K562 (cell line): ENCODE results near the gene RBM19. TPM values are rescaled to one million over a fixed set of nuclear protein-coding genes. Genes with fewer than 3 reads are reported as not detected.

Experiments used
- ATAC-seq: fragments of 200-7000 bp; cut with Tn5 transposase; 3 replicates; pipeline ENCODE4 v1.9.1; 2020; ENCODE audit warnings: moderate library complexity
- BruUV-seq: library from RNA; stranded (reverse); fragments of 400-500 nt; replicated peaks from 2 replicates; lab custom pipeline; 2021; lab: Mats Ljungman, UMichigan
- CTCF ChIA-PET: fragments of 300-600 bp; formaldehyde crosslinking; extraction: SDS; loops from one replicate; lab custom pipeline; 2021; ENCODE audit warnings: low intra/inter-chr PET ratio; lab: Yijun Ruan, JAX
- POLR2A ChIA-PET: fragments of 300-600, 350-650 bp; sonication (Branson Sonifier 250); formaldehyde crosslinking; extraction: SDS; loops from one replicate; lab custom pipeline; 2021; ENCODE audit warnings: antibody characterized with exemption, inconsistent platforms; lab: Yijun Ruan, JAX
- DNase-seq, 4 experiments: peaks; one replicate each; pipeline versions ENCODE4 v3.0.0 to v3.0.0-alpha.2; 2011 to 2018; ENCODE audit warnings: low spot score in 3 of 4, mixed read lengths in 3 of 4; ENCODE audit errors: extremely low read depth in 1 of 4
- FAIRE-seq: peaks from 2 replicates; lab custom pipeline; 2011; peaks lifted over from hg19 to GRCh38; lab: Jason Lieb, UNC
- H2AFZ ChIP-seq: 2 replicates; pipeline ENCODE4 v1.6.0; 2011; ENCODE audit warnings: low read depth, low read length, control low read depth, inconsistent platforms
- H3K27ac ChIP-seq: fragments of 200-600 bp; 3 replicates; pipeline ENCODE4 v1.8.0; 2011; ENCODE audit warnings: low read depth, mild to moderate bottlenecking, control low read depth, inconsistent platforms, low read length, moderate library complexity, mixed read lengths; ENCODE audit errors: extremely low read depth
- H3K27me3 ChIP-seq, 2 experiments: fragments of 300-600 bp in 1 of 2; 2 replicates in 1 of 2; 3 replicates in 1 of 2; pipeline versions ENCODE4 v1.6.0 to v1.8.0; 2011; ENCODE audit warnings: inconsistent platforms in 2 of 2, low read length in 2 of 2, mild to moderate bottlenecking in 1 of 2, mixed read lengths in 1 of 2, moderate library complexity in 1 of 2; ENCODE audit not compliant: control insufficient read depth in 2 of 2, insufficient read depth in 2 of 2
- H3K36me3 ChIP-seq: fragments of 300-600 bp; 3 replicates; pipeline ENCODE4 v1.8.0; 2011; ENCODE audit warnings: mild to moderate bottlenecking, low read length, inconsistent platforms; ENCODE audit not compliant: control insufficient read depth, insufficient read depth
- H3K4me1 ChIP-seq, 2 experiments: fragments of 200-600 bp in 1 of 2; replicated peaks in 1 of 2; 2 replicates in 1 of 2; 3 replicates in 1 of 2; pipeline versions ENCODE4 v1.5.1 to v1.8.0; 2011; ENCODE audit warnings: inconsistent platforms in 2 of 2, low read length in 2 of 2, mild to moderate bottlenecking in 1 of 2, mixed read lengths in 1 of 2, moderate library complexity in 1 of 2; ENCODE audit not compliant: control insufficient read depth in 2 of 2, insufficient read depth in 2 of 2
- H3K4me2 ChIP-seq: 2 replicates; pipeline ENCODE4 v1.6.1; 2011; ENCODE audit warnings: low read length, control low read depth, inconsistent platforms, mixed read lengths; ENCODE audit not compliant: insufficient read depth
- H3K4me3 ChIP-seq: fragments of 200-600 bp; sonication (generic), shearing (Covaris generic); 2 replicates; pipeline ENCODE4 v1.5.1; 2016; ENCODE audit warnings: control low read depth, inconsistent platforms
- H3K79me2 ChIP-seq: fragments of 200-600 bp; 3 replicates; pipeline ENCODE4 v1.8.0; 2011; ENCODE audit warnings: low read length, inconsistent platforms; ENCODE audit not compliant: control insufficient read depth, insufficient read depth
- H3K9ac ChIP-seq, 2 experiments: 2 replicates each; pipeline versions ENCODE4 v1.6.0 to v1.6.1; 2011; ENCODE audit warnings: low read depth in 2 of 2, low read length in 2 of 2, control low read depth in 1 of 2, inconsistent platforms in 1 of 2, mild to moderate bottlenecking in 1 of 2, mixed read lengths in 1 of 2; ENCODE audit not compliant: insufficient read depth in 1 of 2
- H3K9me1 ChIP-seq: one replicate; pipeline ENCODE4 v1.6.0; 2011; ENCODE audit warnings: inconsistent platforms, mild to moderate bottlenecking, low read length, moderate library complexity; ENCODE audit not compliant: control insufficient read depth, insufficient read depth
- H3K9me3 ChIP-seq: replicated peaks from 2 replicates; pipeline ENCODE4 v1.5.1; 2011; ENCODE audit warnings: low read depth, low read length, inconsistent platforms; ENCODE audit not compliant: control insufficient read depth, insufficient read depth
- H4K20me1 ChIP-seq: replicated peaks from 2 replicates; pipeline ENCODE4 v1.6.1; 2011; ENCODE audit warnings: low read length, inconsistent platforms, mixed read lengths; ENCODE audit not compliant: control insufficient read depth, insufficient read depth
- CHD4 ChIP-seq: fragments of 200-600 bp; sonication (generic); IDR thresholded peaks from 3 replicates; pipeline ENCODE4 v1.6.1; 2012; ENCODE audit warnings: low read depth, mild to moderate bottlenecking, mixed read lengths, low read length, inconsistent platforms; ENCODE audit not compliant: insufficient read depth, insufficient replicate concordance, poor library complexity, severe bottlenecking
- CTCF ChIP-seq, 3 experiments: IDR thresholded peaks in 2 of 3; conservative IDR thresholded peaks in 1 of 3; 2 replicates each; pipeline ENCODE4 v1.5.1; 2011 to 2012; ENCODE audit warnings: low read length in 3 of 3, mild to moderate bottlenecking in 3 of 3, control low read depth in 2 of 3, improper control_type of control experiment in 1 of 3, inconsistent platforms in 1 of 3, low read depth in 1 of 3, mixed read lengths in 1 of 3, moderate library complexity in 1 of 3; ENCODE audit not compliant: insufficient read depth in 2 of 3
- ETS2 ChIP-seq: IDR thresholded peaks from 2 replicates; pipeline ENCODE4 v1.6.1; 2016; ENCODE audit warnings: borderline replicate concordance, missing genetic modification characterization, mild to moderate bottlenecking, moderate library complexity, missing compliant biosample characterization; ENCODE audit not compliant: poor library complexity, severe bottlenecking
- GABPA ChIP-seq: fragments of 200-800 bp; sonication (Bioruptor generic); conservative IDR thresholded peaks from 2 replicates; pipeline ENCODE4 v1.6.1; 2016; ENCODE audit warnings: low read depth, missing genetic modification characterization, missing compliant biosample characterization
- HMG20B ChIP-seq: fragments of 250-450 bp; sonication (Bioruptor Pico); IDR thresholded peaks from 2 replicates; pipeline ENCODE4 v1.5.0; 2021; ENCODE audit warnings: mild to moderate bottlenecking
- HNRNPK ChIP-seq: fragments of 200-400 bp; formaldehyde crosslinking; IDR thresholded peaks from one replicate; pipeline ENCODE4 v1.6.1; 2018; ENCODE audit warnings: mild to moderate bottlenecking, low read depth, low read length; ENCODE audit not compliant: poor library complexity, severe bottlenecking
- ILK ChIP-seq: fragments of 450-650 bp; IDR thresholded peaks from 2 replicates; pipeline ENCODE4 v1.6.1; 2016; ENCODE audit warnings: missing genetic modification characterization, low read depth, mild to moderate bottlenecking, missing compliant biosample characterization, moderate library complexity, borderline replicate concordance
- MTA2 ChIP-seq: fragments of 450-650 bp; IDR thresholded peaks from 2 replicates; pipeline ENCODE4 v1.6.1; 2016; ENCODE audit warnings: low read depth
- RAD21 ChIP-seq, 2 experiments: fragments of 250-450 bp in 1 of 2; fragments of 450-650 bp in 1 of 2; sonication (Bioruptor Pico) in 1 of 2; formaldehyde crosslinking in 1 of 2; IDR thresholded peaks in 1 of 2; conservative IDR thresholded peaks in 1 of 2; 2 replicates each; pipeline versions ENCODE4 v1.4.0 to v1.8.0; 2020 to 2022; ENCODE audit warnings: mild to moderate bottlenecking in 2 of 2, moderate library complexity in 1 of 2
- SMAD1 ChIP-seq: fragments of 150-350 bp; IDR thresholded peaks from 2 replicates; pipeline ENCODE4 v1.6.1; 2014; ENCODE audit warnings: low read length, low read depth; ENCODE audit not compliant: partially characterized antibody
- ZFX ChIP-seq: sonication (generic); formaldehyde crosslinking; IDR thresholded peaks from 2 replicates; pipeline ENCODE4 v1.8.0; 2022; ENCODE audit warnings: mild to moderate bottlenecking, missing genetic modification reagents, moderate library complexity
- ZNF175 ChIP-seq: fragments of 200-800 bp; sonication (Bioruptor generic); IDR thresholded peaks from 2 replicates; pipeline ENCODE4 v1.6.1; 2016; ENCODE audit warnings: low read depth, mild to moderate bottlenecking, missing genetic modification characterization, missing compliant biosample characterization
- ZNF184 ChIP-seq: sonication (generic); formaldehyde crosslinking; IDR thresholded peaks from 2 replicates; pipeline ENCODE4 v1.5.0; 2020; ENCODE audit warnings: missing genetic modification reagents
- ZNF696 ChIP-seq: fragments of 250-450 bp; sonication (Bioruptor Pico); conservative IDR thresholded peaks from 2 replicates; pipeline ENCODE4 v1.4.0; 2020; ENCODE audit warnings: mild to moderate bottlenecking, moderate library complexity
- ZNF764 ChIP-seq: fragments of 250-450 bp; sonication (Bioruptor Pico); IDR thresholded peaks from 2 replicates; pipeline ENCODE4 v1.4.0; 2020; ENCODE audit warnings: low read depth, mild to moderate bottlenecking, moderate library complexity
- WGBS: fragments of 100-300 bp; shearing (Covaris generic); methylation state at CpG from one replicate; pipeline ENCODE4 v1.1.6; 2016; ENCODE audit warnings: low coverage, mixed read lengths; ENCODE audit not compliant: insufficient coverage; ENCODE audit errors: missing lambda C conversion rate; 5-methylcytosine and 5-hydroxymethylcytosine counted together
- in situ Hi-C: fragments of 300-500 bp; cut with MboI; formaldehyde crosslinking; loops from 4 replicates; pipeline ENCODE4 v1.15.0; 2018; ENCODE audit warnings: inconsistent platforms, mixed read lengths
- intact Hi-C: fragments of 100-400 bp; cut with micrococcal nuclease; formaldehyde crosslinking; loops from 2 replicates; pipeline ENCODE4 v1.14.2; 2022
- polyA plus RNA-seq, 8 experiments: library from polyadenylated mRNA; depleted of rRNA in 4 of 8; stranded (reverse) in 5 of 8; unstranded in 3 of 8; fragments of >200 nt; fragmentation: Nextera tagmentation in 2 of 8; fragmentation: Illumina TruSeq in 1 of 8; extraction: Ambion mirVana in 2 of 8; extraction: Trizol in 1 of 8; gene quantifications; 2 replicates each; pipeline versions ENCODE4 v1.2.1 to v1.2.3, GENCODE V29; 2011 to 2014; ENCODE audit warnings: inconsistent platforms in 1 of 8, missing spikeins in 1 of 8
- total RNA-seq, 7 experiments: library from RNA; depleted of rRNA in 6 of 7; stranded (reverse); fragments of >200 nt in 6 of 7; fragmentation: Illumina TruSeq in 2 of 7; extraction: Trizol in 2 of 7; gene quantifications; 2 replicates each; pipeline versions ENCODE4 v1.2.1 to v1.2.3, GENCODE V29; 2011 to 2021; ENCODE audit warnings: low replicate concordance in 1 of 7
- TF ChIP-seq, protein P1 (sequence below): sonication (generic); formaldehyde crosslinking; IDR thresholded peaks from 2 replicates; pipeline ENCODE4 v1.8.0; 2022; ENCODE audit warnings: missing genetic modification reagents, mild to moderate bottlenecking, moderate library complexity, borderline replicate concordance
- TF ChIP-seq, protein P2 (sequence below): IDR thresholded peaks from 2 replicates; pipeline ENCODE4 v1.6.1; 2012; ENCODE audit warnings: low read depth, low read length, improper control_type of control experiment, borderline replicate concordance

Gene RBM19
- total and polyA plus RNA-seq, 9 of the 15 experiments (the other 6 are each of a cell fraction or from before 2014, with no cell fraction given), result 16.0 to 58.4 (median 37.9) TPM

GRCh38 chr12:113936460-113936859, 29.7 kb downstream of the RBM19 start:
- FAIRE-seq (no peak), ATAC-seq (no peak), DNase-seq (no peak)
- Histone ChIP-seq H3K4me2 (no peak overlapping the region), H4K20me1 (no peaks in the 10 kb centered on the region; the same call in 1 of the 2 replicates), H3K4me1 (peaks cover 31 to 32% of the 10 kb centered on the region in 2 experiments), H3K36me3 (peaks cover 74% of the 10 kb centered on the region), H3K79me2 (no peaks in the 10 kb centered on the region), H3K9me1 (peaks cover 10% of the 10 kb centered on the region), H3K27ac (no peak overlapping the region), H3K9me3 (no peaks in the 10 kb centered on the region), H3K9ac (no peak overlapping the region), H2AFZ (no peak overlapping the region), H3K4me3 (no peak overlapping the region), H3K27me3 (no peaks in the 10 kb centered on the region)
- TF ChIP-seq ETS2 (no peak), SMAD1 (no peak), GABPA (tag) (no peak), HMG20B (CRISPR knock-in tag) (no peak), ZNF175 (no peak), ZNF696 (CRISPR knock-in tag) (no peak), ZNF184 (CRISPR knock-in tag) (no peak), MTA2 (no peak), ZNF764 (no peak), ZFX (CRISPR knock-in tag) (no peak), CTCF (IDR thresholded peaks at IDR 0.05 in 2 of 3, conservative IDR thresholded peaks at IDR 0.05 in 1 of 3; ENCODE audit: insufficient read depth in 2 of 3, low read depth in 1 of 3, low read length in 3 of 3) (peak in 2 of 3 experiments; percentile 15 to 17; a peak in 1 of 6 replicates), RAD21 (CRISPR knock-in tag; conservative IDR thresholded peaks at IDR 0.05 in 1 of 2, IDR thresholded peaks at IDR 0.05 in 1 of 2) (peak in 1 of 2 experiments; percentile 16; a peak in 2 of 4 replicates), HNRNPK (no peak), ILK (tag) (no peak), CHD4 (no peak)
- TF ChIP-seq, protein P1, sequence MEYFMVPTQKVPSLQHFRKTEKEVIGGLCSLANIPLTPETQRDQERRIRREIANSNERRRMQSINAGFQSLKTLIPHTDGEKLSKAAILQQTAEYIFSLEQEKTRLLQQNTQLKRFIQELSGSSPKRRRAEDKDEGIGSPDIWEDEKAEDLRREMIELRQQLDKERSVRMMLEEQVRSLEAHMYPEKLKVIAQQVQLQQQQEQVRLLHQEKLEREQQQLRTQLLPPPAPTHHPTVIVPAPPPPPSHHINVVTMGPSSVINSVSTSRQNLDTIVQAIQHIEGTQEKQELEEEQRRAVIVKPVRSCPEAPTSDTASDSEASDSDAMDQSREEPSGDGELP (CRISPR knock-in tag), result no peak
- TF ChIP-seq, protein P2, sequence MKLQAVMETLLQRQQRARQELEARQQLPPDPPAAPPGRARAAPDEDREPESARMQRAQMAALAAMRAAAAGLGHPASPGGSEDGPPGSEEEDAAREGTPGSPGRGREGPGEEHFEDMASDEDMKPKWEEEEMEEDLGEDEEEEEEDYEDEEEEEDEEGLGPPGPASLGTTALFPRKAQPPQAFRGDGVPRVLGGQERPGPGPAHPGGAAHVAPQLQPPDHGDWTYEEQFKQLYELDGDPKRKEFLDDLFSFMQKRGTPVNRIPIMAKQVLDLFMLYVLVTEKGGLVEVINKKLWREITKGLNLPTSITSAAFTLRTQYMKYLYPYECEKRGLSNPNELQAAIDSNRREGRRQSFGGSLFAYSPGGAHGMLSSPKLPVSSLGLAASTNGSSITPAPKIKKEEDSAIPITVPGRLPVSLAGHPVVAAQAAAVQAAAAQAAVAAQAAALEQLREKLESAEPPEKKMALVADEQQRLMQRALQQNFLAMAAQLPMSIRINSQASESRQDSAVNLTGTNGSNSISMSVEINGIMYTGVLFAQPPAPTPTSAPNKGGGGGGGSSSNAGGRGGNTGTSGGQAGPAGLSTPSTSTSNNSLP, result no peak
- WGBS, result 73% methylated on average over 1 of the region's 1 CpG
- BruUV-seq, result no TSS peak
- in situ Hi-C loops (no loop called here), intact Hi-C loops (no loop called here)
- POLR2A ChIA-PET, result interaction anchor here (0.8 to 1.1 kb wide), 2 partner anchors 9 to 251 kb away, joined by 3 to 6 read pairs; no protein-coding TSS in a partner anchor
- CTCF ChIA-PET, result no interaction called here
